CD4-positive, alpha-beta T cell treated with Interleukin-12 subunit alpha and Interleukin-12 subunit beta, for 1 hour (primary cell): Measurements from ENCODE around the gene PTPRE.

Source experiments
- DNase-seq: peaks from one replicate; pipeline ENCODE4 v3.0.0-alpha.2; 2020

Gene PTPRE

GRCh38 chr10:127962205-127962604, 55.3 kb downstream of the PTPRE start:
- DNase-seq: no peak

GRCh38 chr10:127963136-127963535, 56.2 kb downstream of the PTPRE start:
- DNase-seq: no peak

- no peak for DNase-seq
These were observed 57.7 kb downstream of the PTPRE start for GRCh38 chr10:127964621-127965020.

GRCh38 chr10:127966875-127967274, 60.0 kb downstream of the PTPRE start:
- DNase-seq: no peak

GRCh38 chr10:127968027-127968441, 61.1 kb downstream of the PTPRE start:
- no peak for DNase-seq

- DNase-seq: no peak
These were observed 61.8 kb downstream of the PTPRE start for GRCh38 chr10:127968659-127969058.

GRCh38 chr10:127971101-127971946, 64.4 kb downstream of the PTPRE start:
- DNase-seq: no peak

GRCh38 chr10:127971963-127972615, 65.2 kb downstream of the PTPRE start:
- DNase-seq: no peak

- DNase-seq: no peak
These were observed 66.0 kb downstream of the PTPRE start for GRCh38 chr10:127972751-127973357.

- no peak for DNase-seq
These were observed 66.9 kb downstream of the PTPRE start for GRCh38 chr10:127973791-127974311.

- no peak for DNase-seq
These were observed 68.0 kb downstream of the PTPRE start for GRCh38 chr10:127974911-127975310.

GRCh38 chr10:127976286-127976685, 69.4 kb downstream of the PTPRE start:
- no peak for DNase-seq

- DNase-seq: no peak
These were observed 69.9 kb downstream of the PTPRE start for GRCh38 chr10:127976701-127977356.

- no peak for DNase-seq
These were observed 70.6 kb downstream of the PTPRE start for GRCh38 chr10:127977357-127978009.

GRCh38 chr10:127978481-127978880, 71.6 kb downstream of the PTPRE start:
- no peak for DNase-seq

GRCh38 chr10:127979045-127979444, 72.1 kb downstream of the PTPRE start:
- no peak for DNase-seq

GRCh38 chr10:127979566-127979965, 72.7 kb downstream of the PTPRE start:
- DNase-seq: no peak

GRCh38 chr10:127980898-127981297, 74.0 kb downstream of the PTPRE start:
- DNase-seq: no peak

GRCh38 chr10:127982601-127983000, 75.7 kb downstream of the PTPRE start:
- no peak for DNase-seq

- no peak for DNase-seq
These were observed 76.6 kb downstream of the PTPRE start for GRCh38 chr10:127983344-127984100.

GRCh38 chr10:127984945-127985344, 78.0 kb downstream of the PTPRE start:
- DNase-seq: no peak
